SH-SY5Y (cell line): ENCODE results near the gene CITED2.

Experiments
- GATA2 ChIP-seq: IDR thresholded peaks from 2 replicates; pipeline ENCODE4 v1.6.1; 2011; ENCODE audit warnings: mild to moderate bottlenecking, low read depth, low read length
- GATA3 ChIP-seq: IDR thresholded peaks from 2 replicates; pipeline ENCODE4 v1.6.1; 2011; ENCODE audit warnings: low read depth, mild to moderate bottlenecking, low read length, moderate library complexity

CITED2 gene

GRCh38 chr6:139330826-139331500 lies 43.5 kb downstream of the CITED2 start:
- TF ChIP-seq GATA2: no peak
- no peak for TF ChIP-seq GATA3

- TF ChIP-seq GATA2 (no peak), GATA3 (no peak)
These were observed 44.1 kb downstream of the CITED2 start for GRCh38 chr6:139330306-139330705.

GRCh38 chr6:139329224-139329623 lies 45.2 kb downstream of the CITED2 start:
- TF ChIP-seq GATA3 (no peak), GATA2 (no peak)

- TF ChIP-seq GATA2 (no peak), GATA3 (no peak)
These were observed 47.4 kb downstream of the CITED2 start for GRCh38 chr6:139327038-139327437.

- TF ChIP-seq GATA3 (no peak), GATA2 (no peak)
These were observed 48.8 kb downstream of the CITED2 start for GRCh38 chr6:139325686-139326085.

- TF ChIP-seq GATA3: no peak
- TF ChIP-seq GATA2: no peak
These were observed 49.3 kb downstream of the CITED2 start for GRCh38 chr6:139325125-139325524.

- TF ChIP-seq GATA3 (no peak), GATA2 (no peak)
These were observed 50.2 kb downstream of the CITED2 start for GRCh38 chr6:139324301-139324555.

GRCh38 chr6:139323511-139324300 lies 50.7 kb downstream of the CITED2 start:
- TF ChIP-seq GATA2: no peak
- no peak for TF ChIP-seq GATA3
